ENCODE measurements around the gene DSCAML1. TPM values are rescaled to one million over a fixed set of nuclear protein-coding genes. Genes with fewer than 3 reads are reported as not detected.
"Not testable (repeated sequence)": the region's sequence is repeated elsewhere in the genome, so short reads cannot be mapped to it uniquely, and the experiment has no call there.

The DSCAML1 gene
- total and polyA plus RNA-seq, 7 experiments from 2014 or later, result 0.17 to 1.3 (median 0.60) TPM; not detected in 2

DNA sequence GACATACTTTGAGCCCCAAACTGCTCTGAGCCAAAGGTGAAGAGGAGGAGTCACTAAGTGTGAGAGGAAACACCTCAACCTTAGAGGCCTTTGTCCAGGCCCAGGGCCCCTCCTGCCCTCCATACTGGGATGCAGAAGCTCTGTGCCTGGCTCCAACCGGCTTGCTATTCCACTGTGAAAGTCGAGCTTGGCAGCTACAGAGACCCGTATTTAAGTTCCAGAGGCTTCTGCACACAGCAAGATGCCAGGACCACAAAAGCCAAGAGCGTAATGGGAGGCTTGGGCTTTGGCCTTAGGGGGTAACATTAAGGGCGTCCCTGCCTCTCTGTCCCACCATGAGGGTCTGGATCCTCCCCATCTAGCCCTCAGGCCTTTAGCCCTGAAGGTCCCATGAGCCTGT is 31.9 kb downstream of the DSCAML1 start:
- H3K9me3 Mint-ChIP-seq, result no peaks in the 10 kb centered on the region
- DNase-seq (no peak), ATAC-seq (no peak)
- H3K36me3 ChIP-seq (ENCODE audit: control insufficient read depth in 2 of 3, insufficient read depth in 3 of 3, low read length in 3 of 3), result no peaks in the 10 kb centered on the region
- intact Hi-C loops (cut with micrococcal nuclease), result no loop called here
- ChIA-PET CTCF (no interaction called here), POLR2A (no interaction called here)
- H3K4me1 Mint-ChIP-seq, result no peaks in the 10 kb centered on the region
- no peaks in the 10 kb centered on the region for H3K27me3 ChIP-seq (ENCODE audit: control insufficient read depth in 2 of 2, insufficient read depth in 2 of 2, low read length in 2 of 2)
- no peaks in the 10 kb centered on the region for H3K4me1 ChIP-seq (ENCODE audit: control insufficient read depth in 2 of 2, insufficient read depth in 2 of 2, low read length in 2 of 2)
- H3K4me3 ChIP-seq (ENCODE audit: low read length), result no peak overlapping the region
- no peaks in the 10 kb centered on the region for H3K36me3 Mint-ChIP-seq
- H3K27ac Mint-ChIP-seq, result no peak overlapping the region
- no peak overlapping the region for H3K27ac ChIP-seq (ENCODE audit: low read depth, low read length)
- no peaks in the 10 kb centered on the region for H3K9me3 ChIP-seq (ENCODE audit: control insufficient read depth in 2 of 3, low read length in 3 of 3)
- no peak overlapping the region for H3K4me3 Mint-ChIP-seq
- peaks cover 0 to 7% (median 0%) of the 10 kb centered on the region in 5 donors for H3K27me3 Mint-ChIP-seq

DNA sequence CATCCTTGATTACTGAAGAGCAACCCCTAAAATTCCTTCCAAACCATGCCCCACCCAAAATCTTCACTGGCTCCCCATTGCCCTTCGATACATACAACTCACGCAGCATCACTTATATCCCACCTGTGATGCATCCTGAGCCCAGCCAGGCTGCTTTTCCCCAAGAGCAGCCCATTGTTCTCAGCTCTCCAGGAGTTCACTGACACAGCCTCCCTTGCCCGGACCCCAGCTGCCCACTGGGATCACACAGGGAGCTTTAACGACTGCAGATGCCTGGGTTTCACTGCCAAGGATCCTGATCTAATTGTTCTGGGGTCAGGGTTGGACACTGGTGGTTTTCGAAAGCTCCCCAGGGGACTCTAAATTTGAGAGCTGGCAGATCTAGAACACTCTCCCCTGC is 33.6 kb downstream of the DSCAML1 start:
- not testable (repeated sequence) for DNase-seq, ATAC-seq

DNA sequence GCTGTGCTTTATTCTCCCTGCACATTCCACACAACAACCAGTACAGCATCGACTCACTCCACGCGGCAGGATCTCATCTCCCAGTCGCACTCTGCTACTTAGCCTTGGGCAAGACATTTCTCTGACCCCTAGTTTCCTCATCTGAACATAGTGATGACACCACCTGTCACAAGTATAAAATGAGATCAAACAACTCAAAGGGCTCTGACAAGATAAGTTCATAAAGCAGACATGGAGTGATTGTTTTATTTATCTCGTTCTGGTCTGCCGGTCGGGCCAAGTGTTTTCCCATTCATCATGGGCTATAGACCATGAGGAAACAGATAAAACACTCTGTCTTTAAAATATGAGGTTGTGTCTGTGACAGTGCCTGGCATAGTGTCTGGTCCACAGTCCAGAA is 35.0 kb downstream of the DSCAML1 start:
- H3K27me3 Mint-ChIP-seq, result peaks cover 0 to 5% (median 0%) of the 10 kb centered on the region in 5 donors
- Histone ChIP-seq H3K36me3 (ENCODE audit: control insufficient read depth in 2 of 3, insufficient read depth in 3 of 3, low read length in 3 of 3) (no peaks in the 10 kb centered on the region), H3K9me3 (ENCODE audit: control insufficient read depth in 2 of 3, low read length in 3 of 3) (no peaks in the 10 kb centered on the region), H3K27ac (ENCODE audit: low read depth, low read length) (no peak overlapping the region), H3K4me3 (ENCODE audit: low read length) (no peak overlapping the region), H3K4me1 (ENCODE audit: control insufficient read depth in 2 of 2, insufficient read depth in 2 of 2, low read length in 2 of 2) (no peaks in the 10 kb centered on the region), H3K27me3 (ENCODE audit: control insufficient read depth in 2 of 2, insufficient read depth in 2 of 2, low read length in 2 of 2) (no peaks in the 10 kb centered on the region)
- H3K9me3 Mint-ChIP-seq, result peaks cover 0 to 2% (median 0%) of the 10 kb centered on the region in 11 donors
- intact Hi-C loops (cut with micrococcal nuclease), result no loop called here
- H3K4me1 Mint-ChIP-seq, result no peaks in the 10 kb centered on the region
- POLR2A ChIA-PET, result no interaction called here
- CTCF ChIA-PET, result no interaction called here
- no peak for ATAC-seq
- H3K36me3 Mint-ChIP-seq, result no peaks in the 10 kb centered on the region
- H3K27ac Mint-ChIP-seq, result no peak overlapping the region
- no peak overlapping the region for H3K4me3 Mint-ChIP-seq
- no peak for DNase-seq

More for the DNA sequence above, 33.6 kb downstream of the DSCAML1 start:
- H3K4me3 Mint-ChIP-seq; H3K9me3 Mint-ChIP-seq; H3K36me3 Mint-ChIP-seq; POLR2A ChIA-PET; H3K4me1 ChIP-seq (ENCODE audit: control insufficient read depth in 2 of 2, insufficient read depth in 2 of 2, low read length in 2 of 2); H3K4me3 ChIP-seq (ENCODE audit: low read length); H3K27ac ChIP-seq (ENCODE audit: low read depth, low read length); H3K9me3 ChIP-seq (ENCODE audit: control insufficient read depth in 2 of 3, low read length in 3 of 3); intact Hi-C loops (cut with micrococcal nuclease); H3K4me1 Mint-ChIP-seq; H3K36me3 ChIP-seq (ENCODE audit: control insufficient read depth in 2 of 3, insufficient read depth in 3 of 3, low read length in 3 of 3); H3K27ac Mint-ChIP-seq; H3K27me3 Mint-ChIP-seq; CTCF ChIA-PET; H3K27me3 ChIP-seq (ENCODE audit: control insufficient read depth in 2 of 2, insufficient read depth in 2 of 2, low read length in 2 of 2): not testable (repeated sequence)

DNA sequence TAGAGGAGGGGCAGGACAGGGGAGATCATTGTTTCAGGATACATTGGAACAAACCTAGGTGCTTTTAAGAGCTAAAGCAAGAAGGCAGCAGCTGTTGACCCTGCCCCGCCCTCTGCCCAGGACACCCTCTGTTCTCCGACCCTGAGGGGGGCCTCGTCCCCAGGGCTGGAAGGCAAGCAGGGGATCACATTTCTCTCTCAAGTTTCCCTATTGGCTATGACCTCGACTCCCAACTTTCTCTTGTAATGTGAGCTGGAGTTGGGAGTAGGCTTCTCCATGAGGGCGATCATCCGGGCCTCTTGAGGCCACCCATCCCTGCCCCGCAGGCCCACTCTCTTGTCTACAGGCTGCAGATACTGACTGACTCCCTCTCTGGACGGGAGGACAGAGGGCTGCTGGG is 37.7 kb downstream of the DSCAML1 start:
- H3K36me3 ChIP-seq (ENCODE audit: control insufficient read depth in 2 of 3, insufficient read depth in 3 of 3, low read length in 3 of 3), result no peaks in the 10 kb centered on the region
- ATAC-seq, result no peak
- Mint-ChIP-seq H3K9me3 (peaks cover 0 to 2% (median 0%) of the 10 kb centered on the region in 11 donors), H3K4me3 (no peak overlapping the region), H3K27ac (no peak overlapping the region), H3K27me3 (peaks cover 0 to 14% (median 0%) of the 10 kb centered on the region in 5 donors), H3K4me1 (no peaks in the 10 kb centered on the region), H3K36me3 (no peaks in the 10 kb centered on the region)
- H3K27me3 ChIP-seq (ENCODE audit: control insufficient read depth in 2 of 2, insufficient read depth in 2 of 2, low read length in 2 of 2), result no peaks in the 10 kb centered on the region
- no peak for DNase-seq
- no peak overlapping the region for H3K4me3 ChIP-seq (ENCODE audit: low read length)
- no peaks in the 10 kb centered on the region for H3K9me3 ChIP-seq (ENCODE audit: control insufficient read depth in 2 of 3, low read length in 3 of 3)
- intact Hi-C loops (cut with micrococcal nuclease), result no loop called here
- POLR2A ChIA-PET, result no interaction called here
- CTCF ChIA-PET, result no interaction called here
- H3K27ac ChIP-seq (ENCODE audit: low read depth, low read length), result no peak overlapping the region
- H3K4me1 ChIP-seq (ENCODE audit: control insufficient read depth in 2 of 2, insufficient read depth in 2 of 2, low read length in 2 of 2), result no peaks in the 10 kb centered on the region

DNA sequence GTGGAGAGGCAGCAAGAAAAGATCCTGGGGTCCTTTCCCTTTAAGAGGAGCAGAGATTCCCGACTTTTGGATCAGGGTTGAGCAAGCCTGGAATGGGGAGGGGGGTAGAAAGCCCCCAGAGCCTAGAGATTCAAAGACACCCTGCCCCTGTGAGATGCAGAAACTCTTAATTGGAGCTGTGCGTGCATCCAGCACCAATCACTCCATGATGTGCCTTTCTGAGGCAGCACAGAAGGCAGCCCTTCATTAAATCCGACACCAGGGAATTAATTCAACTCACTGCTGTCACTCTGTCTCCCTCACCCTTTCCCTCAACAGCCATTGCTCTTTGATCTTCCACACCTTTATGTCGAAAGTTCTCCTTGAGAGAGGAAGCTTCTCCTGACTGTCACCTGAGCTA is 43.0 kb downstream of the DSCAML1 start:
- no peaks in the 10 kb centered on the region for H3K4me1 Mint-ChIP-seq
- ATAC-seq (no peak), DNase-seq (no peak)
- no peaks in the 10 kb centered on the region for H3K9me3 ChIP-seq (ENCODE audit: control insufficient read depth in 2 of 3, low read length in 3 of 3)
- H3K36me3 Mint-ChIP-seq, result no peaks in the 10 kb centered on the region
- no peaks in the 10 kb centered on the region for H3K4me1 ChIP-seq (ENCODE audit: control insufficient read depth in 2 of 2, insufficient read depth in 2 of 2, low read length in 2 of 2)
- no peaks in the 10 kb centered on the region for H3K27me3 ChIP-seq (ENCODE audit: control insufficient read depth in 2 of 2, insufficient read depth in 2 of 2, low read length in 2 of 2)
- H3K36me3 ChIP-seq (ENCODE audit: control insufficient read depth in 2 of 3, insufficient read depth in 3 of 3, low read length in 3 of 3), result no peaks in the 10 kb centered on the region
- intact Hi-C loops (cut with micrococcal nuclease), result no loop called here
- peak overlapping the region in 1 of 9 donors; percentile 36 for H3K27ac Mint-ChIP-seq
- POLR2A ChIA-PET, result interaction anchor here (0.5 kb wide), 1 partner anchor 850 kb away, joined by 3 read pairs; no protein-coding TSS in a partner anchor
- no peak overlapping the region for H3K27ac ChIP-seq (ENCODE audit: low read depth, low read length)
- H3K4me3 ChIP-seq (ENCODE audit: low read length), result no peak overlapping the region
- H3K4me3 Mint-ChIP-seq, result no peak overlapping the region
- peaks cover 0 to 2% (median 0%) of the 10 kb centered on the region in 11 donors for H3K9me3 Mint-ChIP-seq
- peaks cover 0 to 14% (median 0%) of the 10 kb centered on the region in 5 donors for H3K27me3 Mint-ChIP-seq
- CTCF ChIA-PET, result no interaction called here

DNA sequence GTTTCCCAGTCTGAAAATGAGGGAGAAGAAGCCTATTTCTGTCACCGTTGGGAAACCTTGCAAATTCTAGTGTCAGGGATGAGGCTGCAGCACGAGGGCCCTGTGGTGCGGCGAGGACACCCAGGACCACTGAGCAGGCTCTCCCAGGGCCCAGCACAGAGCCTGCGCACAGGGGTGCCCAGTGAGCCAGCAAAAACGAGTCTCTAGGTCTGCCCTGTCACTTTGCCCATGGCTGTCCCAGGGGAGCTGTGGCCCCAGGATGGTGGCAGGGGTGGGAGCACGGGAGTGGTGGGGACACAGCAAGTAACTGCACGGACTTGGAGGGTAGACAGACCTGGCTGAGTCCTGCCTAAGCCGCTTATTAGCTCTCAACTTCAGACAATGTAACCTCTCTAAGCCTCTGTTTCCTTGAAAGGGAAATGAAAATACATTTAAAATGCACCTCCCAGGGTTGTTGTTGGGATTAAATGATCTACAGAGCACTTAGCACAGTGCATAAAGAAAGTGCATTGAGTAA is 44.2 kb downstream of the DSCAML1 start:
- CTCF ChIA-PET, result no interaction called here
- no peak for ATAC-seq

DNA sequence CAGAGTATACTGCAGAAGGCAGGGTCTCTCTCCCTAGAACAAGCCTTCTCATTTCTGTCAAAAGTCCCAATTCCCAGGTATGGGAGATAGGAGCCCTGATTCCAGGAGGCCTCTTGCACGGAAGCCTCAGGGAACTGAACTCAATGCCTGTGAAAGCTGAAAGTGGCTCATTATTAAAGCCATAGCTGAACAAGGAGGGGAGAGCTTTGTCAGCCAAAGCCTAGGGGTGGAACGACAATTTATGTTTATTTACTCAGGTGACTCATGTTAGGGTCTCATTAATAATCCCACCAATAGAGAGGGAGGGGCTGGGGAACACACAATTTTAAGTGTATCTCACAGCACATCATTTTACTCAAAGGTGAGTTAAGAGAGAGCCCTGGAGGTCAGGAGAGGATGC is 44.9 kb downstream of the DSCAML1 start:
- no peaks in the 10 kb centered on the region for H3K4me1 Mint-ChIP-seq
- H3K27ac Mint-ChIP-seq, result no peak overlapping the region
- no peaks in the 10 kb centered on the region for H3K36me3 Mint-ChIP-seq
- POLR2A ChIA-PET, result no interaction called here
- no peak overlapping the region for H3K4me3 Mint-ChIP-seq
- intact Hi-C loops (cut with micrococcal nuclease), result no loop called here
- H3K4me1 ChIP-seq (ENCODE audit: control insufficient read depth in 2 of 2, insufficient read depth in 2 of 2, low read length in 2 of 2), result no peaks in the 10 kb centered on the region
- no peaks in the 10 kb centered on the region for H3K36me3 ChIP-seq (ENCODE audit: control insufficient read depth in 2 of 3, insufficient read depth in 3 of 3, low read length in 3 of 3)
- H3K27ac ChIP-seq (ENCODE audit: low read depth, low read length), result no peak overlapping the region
- CTCF ChIA-PET, result no interaction called here
- H3K27me3 ChIP-seq (ENCODE audit: control insufficient read depth in 2 of 2, insufficient read depth in 2 of 2, low read length in 2 of 2), result no peaks in the 10 kb centered on the region
- no peaks in the 10 kb centered on the region for H3K9me3 Mint-ChIP-seq
- H3K27me3 Mint-ChIP-seq, result peaks cover 0 to 13% (median 0%) of the 10 kb centered on the region in 5 donors
- no peaks in the 10 kb centered on the region for H3K9me3 ChIP-seq (ENCODE audit: control insufficient read depth in 2 of 3, low read length in 3 of 3)
- H3K4me3 ChIP-seq (ENCODE audit: low read length), result no peak overlapping the region
- ATAC-seq, result no peak
- no peak for DNase-seq

More for the DNA sequence above, 44.2 kb downstream of the DSCAML1 start:
- Histone ChIP-seq H3K4me1 (ENCODE audit: control insufficient read depth in 2 of 2, insufficient read depth in 2 of 2, low read length in 2 of 2) (no peaks in the 10 kb centered on the region), H3K36me3 (ENCODE audit: control insufficient read depth in 2 of 3, insufficient read depth in 3 of 3, low read length in 3 of 3) (no peaks in the 10 kb centered on the region), H3K9me3 (ENCODE audit: control insufficient read depth in 2 of 3, low read length in 3 of 3) (no peaks in the 10 kb centered on the region), H3K27me3 (ENCODE audit: control insufficient read depth in 2 of 2, insufficient read depth in 2 of 2, low read length in 2 of 2) (no peaks in the 10 kb centered on the region), H3K4me3 (ENCODE audit: low read length) (no peak overlapping the region), H3K27ac (ENCODE audit: low read depth, low read length) (no peak overlapping the region)
- POLR2A ChIA-PET, result no interaction called here
- H3K36me3 Mint-ChIP-seq, result no peaks in the 10 kb centered on the region
- H3K27me3 Mint-ChIP-seq, result peaks cover 0 to 14% (median 0%) of the 10 kb centered on the region in 5 donors
- H3K27ac Mint-ChIP-seq, result no peak overlapping the region
- H3K4me3 Mint-ChIP-seq, result no peak overlapping the region
- H3K4me1 Mint-ChIP-seq, result no peaks in the 10 kb centered on the region
- intact Hi-C loops (cut with micrococcal nuclease), result no loop called here
- no peaks in the 10 kb centered on the region for H3K9me3 Mint-ChIP-seq
- no peak for DNase-seq
